Astrocyte (in vitro differentiated cells and primary cell): ENCODE results near the gene THRA.

ENCODE experiments used
- EZH2 ChIP-seq: IDR thresholded peaks from 2 replicates; pipeline ENCODE4 v1.6.1; 2012; ENCODE audit warnings: mild to moderate bottlenecking, low read length, inconsistent platforms; ENCODE audit not compliant: insufficient read depth
- TF ChIP-seq, protein P1 (sequence below): IDR thresholded peaks from 2 replicates; pipeline ENCODE4 v1.5.1; 2011; ENCODE audit warnings: low read depth, mild to moderate bottlenecking, inconsistent platforms, low read length, moderate library complexity; ENCODE audit not compliant: insufficient read depth

- TF ChIP-seq, protein P1, sequence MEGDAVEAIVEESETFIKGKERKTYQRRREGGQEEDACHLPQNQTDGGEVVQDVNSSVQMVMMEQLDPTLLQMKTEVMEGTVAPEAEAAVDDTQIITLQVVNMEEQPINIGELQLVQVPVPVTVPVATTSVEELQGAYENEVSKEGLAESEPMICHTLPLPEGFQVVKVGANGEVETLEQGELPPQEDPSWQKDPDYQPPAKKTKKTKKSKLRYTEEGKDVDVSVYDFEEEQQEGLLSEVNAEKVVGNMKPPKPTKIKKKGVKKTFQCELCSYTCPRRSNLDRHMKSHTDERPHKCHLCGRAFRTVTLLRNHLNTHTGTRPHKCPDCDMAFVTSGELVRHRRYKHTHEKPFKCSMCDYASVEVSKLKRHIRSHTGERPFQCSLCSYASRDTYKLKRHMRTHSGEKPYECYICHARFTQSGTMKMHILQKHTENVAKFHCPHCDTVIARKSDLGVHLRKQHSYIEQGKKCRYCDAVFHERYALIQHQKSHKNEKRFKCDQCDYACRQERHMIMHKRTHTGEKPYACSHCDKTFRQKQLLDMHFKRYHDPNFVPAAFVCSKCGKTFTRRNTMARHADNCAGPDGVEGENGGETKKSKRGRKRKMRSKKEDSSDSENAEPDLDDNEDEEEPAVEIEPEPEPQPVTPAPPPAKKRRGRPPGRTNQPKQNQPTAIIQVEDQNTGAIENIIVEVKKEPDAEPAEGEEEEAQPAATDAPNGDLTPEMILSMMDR, result no peak
- TF ChIP-seq EZH2, result no peak
These were observed 10.1 kb downstream of the THRA start for GRCh38 chr17:40072735-40073346.
